Retinal pigment epithelial cell (primary cell): ENCODE results near the gene CDX2.
A peak's percentile ranks its signal among the peaks of the same experiment; 100 is the strongest.

Experiments
- DNase-seq: peaks from one replicate; pipeline ENCODE4 v3.0.0-alpha.2; 2010; ENCODE audit warnings: low read depth
- H3K4me3 ChIP-seq: 2 replicates; pipeline ENCODE4 v1.5.1; 2011; ENCODE audit warnings: mild to moderate bottlenecking, low read length, control low read depth, moderate library complexity
- TF ChIP-seq, protein P1 (sequence below): conservative IDR thresholded peaks from 2 replicates; pipeline ENCODE4 v1.5.1; 2011; ENCODE audit warnings: low read depth, low read length, control low read depth, inconsistent platforms

The CDX2 gene

DNA sequence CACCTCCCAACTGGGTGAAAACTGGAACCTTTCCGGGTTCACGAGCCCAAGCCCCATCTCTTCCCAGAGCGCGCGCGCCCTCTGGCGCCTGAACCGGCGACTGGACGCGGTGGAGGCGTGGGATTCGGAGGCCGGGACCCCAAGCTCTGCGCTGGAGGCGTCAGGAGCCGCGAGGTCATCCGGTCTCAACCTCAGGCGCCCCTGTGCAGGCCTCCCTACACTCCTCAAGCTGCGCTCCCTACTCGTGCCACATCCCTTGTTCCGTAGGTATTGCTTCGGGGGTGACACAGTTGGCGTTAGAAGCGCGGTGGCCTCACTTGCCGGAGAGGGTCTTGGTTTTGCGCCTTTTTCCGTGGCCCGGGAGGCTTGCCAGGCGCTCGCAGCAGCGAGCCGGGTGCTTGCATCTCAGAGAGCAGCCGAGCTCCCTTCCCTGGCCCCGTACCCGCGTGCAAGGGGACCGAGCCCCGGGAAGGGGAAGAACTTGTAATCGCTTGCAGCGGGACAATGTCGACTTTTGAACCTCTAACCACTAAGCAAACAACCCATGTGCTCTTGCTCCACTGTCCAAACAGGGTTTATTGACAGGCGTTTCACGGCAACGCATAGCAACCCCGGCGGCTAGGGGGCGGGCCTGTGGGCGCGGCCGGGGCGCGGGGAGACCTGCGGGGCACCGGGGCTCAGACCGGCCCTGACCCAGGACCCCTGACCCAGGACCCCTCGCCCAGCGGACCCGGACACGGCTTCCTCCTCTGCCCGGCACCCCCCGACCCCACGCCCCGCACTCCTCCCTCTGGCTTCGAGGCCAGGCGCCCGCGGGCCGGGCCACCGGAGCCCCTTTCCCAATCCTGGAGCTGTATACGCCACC, 8.5 kb downstream of the CDX2 start:
- no peak for DNase-seq
- TF ChIP-seq, protein P1, sequence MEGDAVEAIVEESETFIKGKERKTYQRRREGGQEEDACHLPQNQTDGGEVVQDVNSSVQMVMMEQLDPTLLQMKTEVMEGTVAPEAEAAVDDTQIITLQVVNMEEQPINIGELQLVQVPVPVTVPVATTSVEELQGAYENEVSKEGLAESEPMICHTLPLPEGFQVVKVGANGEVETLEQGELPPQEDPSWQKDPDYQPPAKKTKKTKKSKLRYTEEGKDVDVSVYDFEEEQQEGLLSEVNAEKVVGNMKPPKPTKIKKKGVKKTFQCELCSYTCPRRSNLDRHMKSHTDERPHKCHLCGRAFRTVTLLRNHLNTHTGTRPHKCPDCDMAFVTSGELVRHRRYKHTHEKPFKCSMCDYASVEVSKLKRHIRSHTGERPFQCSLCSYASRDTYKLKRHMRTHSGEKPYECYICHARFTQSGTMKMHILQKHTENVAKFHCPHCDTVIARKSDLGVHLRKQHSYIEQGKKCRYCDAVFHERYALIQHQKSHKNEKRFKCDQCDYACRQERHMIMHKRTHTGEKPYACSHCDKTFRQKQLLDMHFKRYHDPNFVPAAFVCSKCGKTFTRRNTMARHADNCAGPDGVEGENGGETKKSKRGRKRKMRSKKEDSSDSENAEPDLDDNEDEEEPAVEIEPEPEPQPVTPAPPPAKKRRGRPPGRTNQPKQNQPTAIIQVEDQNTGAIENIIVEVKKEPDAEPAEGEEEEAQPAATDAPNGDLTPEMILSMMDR = peak; percentile 46

DNA sequence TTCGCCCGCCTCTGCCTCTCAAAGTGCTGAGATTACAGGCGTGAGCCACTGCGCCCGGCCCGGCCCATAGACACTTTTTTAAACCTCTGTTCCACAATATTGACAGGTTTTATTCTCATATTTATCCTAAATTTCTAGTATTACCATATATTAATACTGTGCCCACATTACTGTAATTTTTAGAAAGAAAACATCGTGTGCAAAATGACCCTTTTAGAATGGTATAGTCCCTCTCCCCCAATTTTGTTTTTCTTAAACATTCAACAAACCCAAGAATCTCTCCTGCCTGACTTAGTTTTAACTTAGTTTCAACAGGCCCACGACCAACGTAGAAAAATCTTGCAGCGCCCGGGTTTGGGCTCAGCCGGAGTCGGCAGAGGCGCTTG, 9.1 kb downstream of the CDX2 start:
- H3K4me3 ChIP-seq = no peak overlapping the region
- TF ChIP-seq, protein P1 = no peak
- DNase-seq = no peak

More for the DNA sequence above, 8.5 kb downstream of the CDX2 start:
- no peak overlapping the region for H3K4me3 ChIP-seq

DNA sequence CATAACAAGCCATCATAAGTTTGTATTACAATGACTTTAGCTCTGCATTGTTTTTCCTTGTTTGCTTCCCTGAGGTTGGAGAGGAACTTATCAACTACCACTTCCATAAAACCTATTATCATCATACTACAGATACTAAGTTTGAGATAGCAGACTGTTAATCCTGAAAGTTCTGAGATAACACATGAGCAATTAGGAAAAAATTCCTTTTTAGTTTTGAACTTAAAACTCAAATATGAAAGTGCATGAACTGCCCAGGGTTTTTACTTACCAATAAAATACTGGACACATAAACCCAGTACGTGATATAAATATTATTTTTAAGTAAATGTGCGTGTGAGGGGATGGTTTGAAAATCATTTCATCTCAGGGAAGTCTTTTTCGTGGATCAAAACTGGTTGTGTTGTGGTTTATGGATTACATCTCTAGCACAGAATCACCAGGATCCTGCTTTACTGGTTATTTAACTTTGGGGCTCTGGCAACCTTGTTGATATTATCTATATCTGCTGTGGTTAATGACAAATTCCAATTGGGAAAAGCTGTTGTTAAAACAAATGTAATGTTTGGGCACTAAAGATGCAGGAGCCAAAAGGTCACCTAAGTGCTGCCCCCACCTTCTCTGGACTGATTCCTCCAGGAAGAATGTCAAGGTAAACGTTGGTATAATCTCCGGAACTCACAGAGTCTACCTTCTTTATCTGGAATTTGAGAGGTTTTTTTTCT, 12.4 kb downstream of the CDX2 start:
- DNase-seq = no peak
- H3K4me3 ChIP-seq = no peak overlapping the region
- TF ChIP-seq, protein P1 = no peak

DNA sequence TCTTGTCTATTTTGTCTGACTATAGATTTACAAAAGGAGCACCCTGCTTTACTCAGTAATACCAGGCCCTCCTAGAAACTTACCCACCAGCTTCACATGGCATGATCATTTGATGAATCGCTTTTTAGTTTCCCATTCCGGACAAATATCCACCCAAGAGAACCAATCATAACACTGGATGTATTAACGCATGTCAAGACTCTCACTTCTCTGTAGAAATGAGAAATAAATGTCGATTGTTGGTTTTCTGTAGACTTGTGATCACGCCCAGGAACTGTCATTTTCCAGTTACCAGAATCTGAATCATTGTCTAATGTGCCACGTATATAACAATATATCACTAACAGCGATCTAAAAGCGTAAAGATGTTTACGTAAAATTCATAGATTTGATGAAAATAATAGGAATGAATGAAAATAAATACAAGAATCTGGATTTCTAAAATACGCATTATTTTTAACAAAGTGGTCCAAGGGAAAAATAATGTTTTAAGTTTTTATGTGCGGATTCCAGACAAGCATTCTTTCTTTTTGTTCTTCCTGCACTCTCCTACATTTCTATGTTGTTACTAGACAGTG, 14.0 kb downstream of the CDX2 start:
- TF ChIP-seq, protein P1 = no peak
- H3K4me3 ChIP-seq = no peak overlapping the region
- no peak for DNase-seq

DNA sequence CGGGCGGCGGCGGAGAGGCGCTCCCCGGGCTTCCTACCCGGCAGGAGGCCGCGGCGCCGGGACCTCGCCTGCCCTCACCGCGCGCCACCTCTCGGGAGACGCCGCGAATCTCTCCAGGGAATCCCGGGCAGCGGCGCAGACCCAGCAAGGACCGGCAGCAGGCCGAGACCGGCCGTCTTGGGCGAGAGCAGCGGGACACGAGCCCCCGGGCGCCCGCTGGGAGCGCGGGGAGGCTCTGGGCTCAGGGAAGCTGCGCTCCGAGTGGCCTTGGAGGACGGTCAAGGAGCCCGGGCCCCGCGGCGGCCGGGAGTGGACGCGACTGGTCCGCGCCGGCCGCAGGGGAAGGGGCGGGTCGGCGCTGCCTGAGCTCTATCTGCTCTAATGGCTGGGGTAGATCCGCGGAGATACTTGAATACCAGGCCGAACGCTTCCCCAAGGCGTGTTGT, 14.7 kb downstream of the CDX2 start:
- no peak overlapping the region for H3K4me3 ChIP-seq
- no peak for DNase-seq
- TF ChIP-seq, protein P1 = no peak

DNA sequence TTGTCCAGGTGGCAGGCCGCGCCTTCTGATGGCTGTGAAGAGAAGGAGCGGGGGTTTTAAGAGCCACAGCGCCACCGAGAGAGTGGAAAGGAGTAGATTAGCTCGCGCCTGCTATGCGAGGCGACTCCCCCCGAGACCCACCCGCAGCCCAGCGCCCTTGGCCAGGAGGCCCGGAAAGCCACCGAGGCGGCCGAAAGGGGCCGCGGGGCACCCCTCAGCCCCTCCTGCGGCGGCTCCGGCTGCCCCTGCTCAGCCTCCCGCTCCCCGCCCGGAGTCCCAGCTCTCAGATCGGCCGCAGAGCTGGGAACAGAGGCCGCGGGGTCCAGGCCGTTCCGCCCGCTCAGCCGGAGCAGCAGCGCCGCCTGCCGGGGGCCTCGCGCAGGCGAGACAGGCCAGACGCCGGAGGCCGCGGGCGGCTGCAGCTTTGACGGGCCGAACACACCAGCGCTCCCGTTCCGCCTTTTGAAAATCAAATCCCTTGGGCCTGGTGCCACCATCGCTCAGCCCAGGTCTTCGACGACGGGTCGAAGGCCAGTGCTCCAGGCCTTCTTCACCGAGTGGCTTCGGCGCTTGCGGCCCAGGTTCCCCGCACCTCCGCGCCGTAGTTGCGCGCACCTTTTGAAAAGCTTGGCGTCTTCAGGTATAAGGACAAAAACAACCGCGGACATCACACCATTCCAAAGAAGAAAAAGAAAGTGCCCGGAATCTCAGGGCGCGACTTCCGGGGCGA, 15.3 kb downstream of the CDX2 start:
- DNase-seq = peak; percentile 11
- peak overlapping the region; percentile 30 for H3K4me3 ChIP-seq
- TF ChIP-seq, protein P1 = peak; percentile 79
